Activated CD8-positive, alpha-beta memory T cell treated with anti-CD3 and anti-CD28 coated beads, Interleukin-2, amount 50 U/mL, for 48 hours (primary cell): Measurements from ENCODE around the gene INTS4.
"Not testable (repeated sequence)": the region's sequence is repeated elsewhere in the genome, so short reads cannot be mapped to it uniquely, and the experiment has no call there.

ENCODE experiments used
- DNase-seq: peaks from one replicate; pipeline ENCODE4 v3.0.0-alpha.2; 2020

Gene INTS4, protein sequence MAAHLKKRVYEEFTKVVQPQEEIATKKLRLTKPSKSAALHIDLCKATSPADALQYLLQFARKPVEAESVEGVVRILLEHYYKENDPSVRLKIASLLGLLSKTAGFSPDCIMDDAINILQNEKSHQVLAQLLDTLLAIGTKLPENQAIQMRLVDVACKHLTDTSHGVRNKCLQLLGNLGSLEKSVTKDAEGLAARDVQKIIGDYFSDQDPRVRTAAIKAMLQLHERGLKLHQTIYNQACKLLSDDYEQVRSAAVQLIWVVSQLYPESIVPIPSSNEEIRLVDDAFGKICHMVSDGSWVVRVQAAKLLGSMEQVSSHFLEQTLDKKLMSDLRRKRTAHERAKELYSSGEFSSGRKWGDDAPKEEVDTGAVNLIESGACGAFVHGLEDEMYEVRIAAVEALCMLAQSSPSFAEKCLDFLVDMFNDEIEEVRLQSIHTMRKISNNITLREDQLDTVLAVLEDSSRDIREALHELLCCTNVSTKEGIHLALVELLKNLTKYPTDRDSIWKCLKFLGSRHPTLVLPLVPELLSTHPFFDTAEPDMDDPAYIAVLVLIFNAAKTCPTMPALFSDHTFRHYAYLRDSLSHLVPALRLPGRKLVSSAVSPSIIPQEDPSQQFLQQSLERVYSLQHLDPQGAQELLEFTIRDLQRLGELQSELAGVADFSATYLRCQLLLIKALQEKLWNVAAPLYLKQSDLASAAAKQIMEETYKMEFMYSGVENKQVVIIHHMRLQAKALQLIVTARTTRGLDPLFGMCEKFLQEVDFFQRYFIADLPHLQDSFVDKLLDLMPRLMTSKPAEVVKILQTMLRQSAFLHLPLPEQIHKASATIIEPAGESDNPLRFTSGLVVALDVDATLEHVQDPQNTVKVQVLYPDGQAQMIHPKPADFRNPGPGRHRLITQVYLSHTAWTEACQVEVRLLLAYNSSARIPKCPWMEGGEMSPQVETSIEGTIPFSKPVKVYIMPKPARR

DNA sequence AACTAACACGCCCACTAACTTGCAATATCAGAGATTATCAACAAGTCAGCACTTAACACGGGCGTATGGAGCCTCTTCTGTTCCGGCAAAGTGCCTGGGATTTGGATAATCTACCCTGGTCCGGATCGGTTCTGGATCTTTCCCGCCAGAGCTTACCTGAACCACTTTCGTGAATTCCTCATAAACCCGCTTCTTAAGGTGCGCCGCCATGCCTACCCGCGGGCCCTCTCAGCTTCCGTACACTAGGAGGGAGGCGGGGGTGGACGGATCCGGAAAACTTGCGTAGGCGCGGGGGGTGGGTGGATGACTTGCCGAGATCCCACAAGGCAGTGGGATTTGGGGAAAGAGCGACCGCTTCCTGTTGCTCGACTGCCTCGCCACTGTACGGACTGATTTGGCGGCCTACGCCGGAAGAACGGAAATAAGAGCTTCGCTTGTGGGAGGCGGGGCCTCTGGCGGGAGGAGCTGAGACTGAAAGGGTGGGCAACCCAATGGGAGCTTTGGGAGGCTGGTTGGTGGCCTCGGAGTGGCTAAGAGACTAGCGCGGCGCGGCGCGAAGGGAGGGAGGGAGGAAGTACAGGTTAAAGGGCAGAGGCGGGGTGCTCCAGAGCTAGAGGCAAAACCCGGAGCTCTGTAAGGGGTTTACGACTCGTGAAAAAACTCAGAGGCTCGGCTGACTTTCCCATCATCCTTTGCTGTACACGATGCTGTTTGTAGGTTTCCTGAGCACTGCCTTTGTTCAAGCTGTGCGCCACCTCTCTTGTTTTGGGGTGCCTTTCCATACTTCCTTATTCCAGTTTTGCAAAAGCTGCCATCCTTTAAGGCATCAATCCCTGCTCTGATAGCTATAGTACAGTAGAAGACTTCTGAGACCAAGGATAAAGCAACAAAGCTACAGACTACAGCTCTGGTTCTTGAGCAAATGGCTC is at the start of gene INTS4:
Gene INTS4, minus strand, starts transcription at position 235 of the 929 bp plus-strand sequence. Its CDS starts 25 bp downstream, at position 210.
- DNase-seq = peak; percentile 96

- no peak for DNase-seq
Measured at GRCh38 chr11:78041843-78042440, 47.5 kb upstream of the INTS4 start.

DNA sequence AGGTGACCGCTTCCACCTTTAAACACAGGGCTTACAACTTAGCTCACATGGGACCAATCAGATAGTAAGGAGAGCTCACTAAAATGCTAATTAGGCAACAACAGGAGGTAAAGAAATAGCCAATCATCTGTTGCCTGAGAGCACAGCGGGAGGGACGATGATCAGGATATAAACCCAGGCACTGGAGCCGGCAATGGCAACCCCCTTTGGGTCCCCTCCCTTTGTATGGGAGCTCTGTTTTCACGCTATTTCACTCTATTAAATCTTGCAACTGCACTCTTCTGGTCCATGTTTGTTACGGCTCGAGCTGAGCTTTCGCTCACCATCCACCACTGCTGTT is 46.9 kb upstream of the INTS4 start:
- not testable (repeated sequence) for DNase-seq

- DNase-seq = no peak
Measured at GRCh38 chr11:78040691-78041379, 46.4 kb upstream of the INTS4 start.

- peak; percentile 70 for DNase-seq
Measured at GRCh38 chr11:78039919-78040671, 45.6 kb upstream of the INTS4 start.

DNA sequence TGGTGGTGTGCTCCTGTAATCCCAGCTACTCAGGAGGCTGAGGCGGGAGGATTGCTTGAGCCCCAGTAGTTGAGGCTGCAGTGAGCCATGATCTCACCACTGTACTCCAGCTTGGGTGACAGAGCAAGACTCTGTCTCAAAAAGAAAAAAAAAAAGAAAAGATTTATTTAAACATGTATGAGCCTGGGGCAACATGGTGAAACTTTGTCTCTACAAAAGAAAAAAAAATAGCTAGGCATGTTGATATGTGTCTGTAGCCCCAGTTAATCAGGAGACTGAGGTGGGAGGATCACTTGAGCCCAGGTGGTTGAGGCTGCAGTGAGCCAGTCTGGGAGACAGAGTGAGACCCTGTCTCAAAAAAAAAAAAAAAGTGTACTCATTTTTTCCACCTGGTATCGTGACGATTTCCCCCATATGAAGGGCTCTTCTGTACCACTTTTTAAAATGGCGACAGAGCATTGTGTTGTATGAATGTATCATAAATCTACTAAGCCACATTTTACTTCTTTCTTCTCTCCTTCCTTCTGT is 45.0 kb upstream of the INTS4 start:
- no peak for DNase-seq

DNA sequence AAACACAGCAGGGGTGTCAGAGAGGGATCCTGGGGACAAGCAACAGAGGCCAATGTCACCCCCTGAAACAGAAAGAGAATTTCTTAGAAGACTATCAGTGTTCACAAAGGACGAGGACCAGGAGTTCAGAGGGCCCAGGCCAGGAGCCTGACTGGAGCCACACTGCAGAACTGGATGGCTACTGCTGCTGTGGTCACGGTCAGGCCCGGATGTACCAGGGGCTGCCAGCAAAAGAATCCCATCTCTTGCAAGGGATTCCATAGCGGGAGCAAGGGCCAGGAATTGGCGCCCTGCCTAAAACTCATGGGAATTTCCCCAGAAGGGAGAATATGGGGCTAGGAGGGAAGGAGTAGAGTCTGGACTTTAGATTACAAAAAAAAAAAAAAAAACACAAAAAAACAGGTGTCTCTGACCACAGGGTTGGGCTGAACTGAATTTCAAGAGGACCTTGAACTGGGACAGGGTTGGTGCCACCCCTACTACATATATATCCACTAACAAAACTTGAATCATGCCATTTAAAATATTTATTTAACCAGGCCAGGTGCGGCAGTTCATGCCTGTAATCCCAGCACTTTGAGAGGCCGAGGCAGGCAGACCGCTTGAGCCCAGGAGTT is 44.3 kb upstream of the INTS4 start:
- no peak for DNase-seq

DNA sequence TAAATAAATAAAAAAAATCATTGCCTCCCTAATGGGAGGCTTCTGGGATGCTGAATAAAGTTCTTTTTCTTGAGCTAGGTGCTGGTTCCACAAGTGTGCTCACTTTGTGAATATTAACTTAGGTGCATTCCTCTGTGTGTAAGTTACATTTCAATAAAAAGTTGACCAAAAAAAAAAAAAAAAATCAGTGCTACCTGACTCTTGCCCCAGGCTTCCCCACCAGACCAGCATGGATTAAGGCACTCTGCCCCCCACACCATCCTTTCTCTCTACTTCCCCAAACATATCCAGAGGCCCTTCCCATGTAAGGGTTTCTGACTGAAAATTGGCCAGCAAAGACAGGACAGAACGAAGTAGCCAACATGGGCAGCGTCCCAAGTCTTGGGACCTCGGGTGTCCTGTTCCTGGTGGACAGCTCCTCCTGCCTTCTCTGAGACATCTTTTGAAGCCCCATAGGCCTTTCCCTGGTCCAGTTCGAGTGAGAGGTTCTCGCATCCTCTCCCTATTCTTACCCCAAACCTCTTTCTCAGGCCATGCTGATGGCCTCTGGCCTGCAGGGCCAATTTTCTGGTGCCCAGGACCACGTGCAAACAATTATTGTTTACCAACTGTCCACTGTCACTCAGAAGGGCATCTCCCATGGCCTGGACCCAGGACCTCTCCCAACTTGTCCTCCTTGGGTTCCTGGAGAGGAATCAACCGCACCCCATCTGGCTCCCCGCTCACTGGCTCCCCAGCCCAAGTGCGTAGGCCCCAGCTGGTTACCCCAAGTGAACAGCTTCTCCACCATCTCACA is 43.6 kb upstream of the INTS4 start:
- DNase-seq = no peak

DNA sequence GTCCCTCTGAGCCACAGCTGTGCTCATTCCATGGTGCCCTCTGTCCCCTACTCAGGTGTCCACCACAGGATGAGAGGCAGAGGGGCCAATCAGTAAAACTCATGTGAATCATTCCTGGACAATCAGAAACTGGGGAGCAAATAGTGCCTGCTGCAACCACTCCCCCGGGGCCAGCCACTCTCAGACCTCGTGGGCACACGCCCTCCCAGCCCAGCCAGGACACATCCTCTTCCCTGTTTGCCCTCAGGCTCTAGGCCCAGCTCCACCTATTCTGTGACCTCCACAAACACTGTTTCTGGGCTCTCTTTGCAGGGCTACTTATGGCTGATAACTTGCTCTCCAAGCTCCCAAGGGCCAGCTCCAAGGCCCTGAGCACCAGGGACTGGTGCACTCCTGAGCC is 42.6 kb upstream of the INTS4 start:
- DNase-seq = no peak

DNA sequence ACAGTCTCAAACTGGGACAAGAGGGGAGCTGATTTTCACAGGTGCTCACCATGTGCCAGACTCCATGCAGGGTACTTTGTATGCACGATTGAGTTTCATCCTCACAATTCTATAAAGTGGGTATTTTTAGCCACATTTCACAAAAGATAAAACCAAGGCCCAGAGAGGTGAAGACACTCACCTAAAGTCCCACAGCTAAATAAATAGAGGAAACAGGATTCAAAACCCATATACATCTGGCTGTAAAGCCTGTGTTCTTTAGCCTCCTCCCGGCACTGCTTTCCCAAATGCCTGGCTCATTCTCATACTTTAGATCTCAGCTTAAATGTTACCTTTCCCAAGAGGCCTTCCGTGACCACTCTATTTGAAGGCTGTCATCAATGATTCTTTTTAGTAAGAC is 41.8 kb upstream of the INTS4 start:
- DNase-seq = no peak

DNA sequence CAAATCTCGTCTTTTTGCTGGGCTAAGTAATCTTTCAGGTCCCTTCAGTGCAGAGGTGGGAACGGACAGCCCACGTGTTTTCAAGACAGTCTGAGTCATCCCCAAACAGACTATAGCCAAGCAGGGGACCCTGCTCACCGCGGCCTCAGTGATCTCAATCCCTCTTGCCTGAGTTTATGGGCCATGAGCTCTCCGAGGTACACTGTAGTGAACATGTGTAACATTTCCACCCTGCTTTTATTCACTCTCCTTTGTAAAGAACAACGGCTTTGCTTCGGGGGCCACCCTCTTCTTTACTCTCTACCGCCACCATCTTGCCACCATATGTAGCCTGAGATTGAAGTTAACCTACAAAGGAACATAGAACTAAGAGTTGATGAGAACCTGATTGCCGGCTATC is 40.2 kb upstream of the INTS4 start:
- DNase-seq = no peak

DNA sequence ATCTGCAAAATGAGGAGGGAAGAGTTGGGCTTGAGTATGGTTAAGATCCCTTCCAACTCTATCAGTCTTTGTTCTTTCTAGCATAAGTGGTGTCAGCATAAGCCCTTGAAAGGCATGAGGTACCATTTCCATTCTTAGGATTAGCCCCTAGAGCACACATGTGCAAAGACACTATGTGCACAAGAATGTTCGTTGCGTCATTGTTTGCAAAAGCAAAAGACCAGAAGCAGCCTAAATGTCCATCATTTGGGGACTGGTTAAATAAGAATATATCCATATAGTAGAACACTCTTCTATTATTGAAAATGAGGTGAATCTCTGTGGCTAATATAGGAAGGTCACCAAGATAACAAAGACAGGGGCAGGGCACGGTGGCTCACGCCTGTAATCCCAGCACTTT is 38.6 kb upstream of the INTS4 start:
- no peak for DNase-seq

DNA sequence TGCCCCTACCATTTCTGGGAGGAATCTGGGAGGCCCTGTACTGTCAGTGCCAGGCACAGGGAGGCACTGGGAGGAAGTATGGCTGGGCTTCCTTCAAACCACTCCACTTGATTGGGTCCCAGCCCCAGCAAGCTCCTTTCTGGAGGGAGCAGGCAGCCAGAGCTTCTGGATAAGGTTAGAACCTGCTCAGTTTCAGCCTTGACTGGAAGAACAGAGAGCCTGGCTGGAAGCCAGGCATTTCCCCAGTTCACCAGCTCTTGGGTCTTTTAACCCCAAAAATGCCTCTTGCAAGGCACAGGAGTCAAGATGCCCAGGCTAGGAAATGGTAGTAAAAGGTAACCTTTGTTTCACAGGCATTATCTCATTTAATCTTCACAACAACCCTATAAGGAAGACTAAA is 37.6 kb upstream of the INTS4 start:
- DNase-seq = no peak

- no peak for DNase-seq
Measured at GRCh38 chr11:78031629-78032028, 37.2 kb upstream of the INTS4 start.

DNA sequence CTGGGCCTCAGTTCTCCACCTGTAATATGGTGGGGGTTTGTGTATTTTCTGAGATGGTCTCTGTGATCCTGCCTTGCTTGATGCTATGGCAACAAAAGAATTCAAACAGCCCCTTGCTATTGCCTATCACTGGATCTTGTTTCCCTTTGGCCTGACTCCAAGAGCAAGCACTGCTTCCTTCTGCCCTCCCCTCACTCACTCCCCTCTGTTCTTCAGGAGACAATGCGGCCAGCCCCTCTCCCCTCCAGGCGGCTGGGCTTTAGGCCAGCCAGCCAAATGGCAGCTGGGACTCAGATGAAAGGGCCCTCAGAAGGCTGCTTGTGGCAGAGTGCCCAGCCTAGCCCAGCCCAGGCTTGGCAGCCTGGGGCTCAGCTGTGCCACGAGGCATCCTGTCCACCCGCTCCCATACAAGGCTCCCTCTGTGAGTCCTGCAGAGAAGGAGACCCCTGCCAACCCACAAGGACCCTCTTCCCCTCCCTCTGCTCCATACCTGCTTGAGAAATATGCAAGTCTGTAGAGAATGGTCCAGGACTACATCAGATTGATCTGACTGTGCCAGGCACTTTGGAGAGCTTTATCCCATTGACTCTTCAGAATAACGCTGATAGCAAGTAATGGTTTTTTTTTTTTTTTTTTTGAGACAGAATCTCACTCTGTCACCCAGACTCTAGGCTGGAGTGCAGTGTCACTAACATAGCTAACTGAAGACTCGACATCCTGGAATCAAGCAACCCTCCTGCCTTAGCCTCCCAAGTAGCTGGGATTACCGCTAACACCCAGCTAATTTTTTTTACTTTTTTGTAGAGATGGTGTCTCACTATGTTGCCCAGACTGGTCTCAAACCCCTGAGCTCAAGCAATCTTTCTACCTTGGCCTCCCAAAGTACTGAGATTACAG is 36.2 kb upstream of the INTS4 start:
- DNase-seq = no peak

GRCh38 chr11:78028423-78028822 is 34.0 kb upstream of the INTS4 start:
- DNase-seq = not testable (repeated sequence)

- DNase-seq = no peak
Measured at GRCh38 chr11:78027759-78028158, 33.3 kb upstream of the INTS4 start.

DNA sequence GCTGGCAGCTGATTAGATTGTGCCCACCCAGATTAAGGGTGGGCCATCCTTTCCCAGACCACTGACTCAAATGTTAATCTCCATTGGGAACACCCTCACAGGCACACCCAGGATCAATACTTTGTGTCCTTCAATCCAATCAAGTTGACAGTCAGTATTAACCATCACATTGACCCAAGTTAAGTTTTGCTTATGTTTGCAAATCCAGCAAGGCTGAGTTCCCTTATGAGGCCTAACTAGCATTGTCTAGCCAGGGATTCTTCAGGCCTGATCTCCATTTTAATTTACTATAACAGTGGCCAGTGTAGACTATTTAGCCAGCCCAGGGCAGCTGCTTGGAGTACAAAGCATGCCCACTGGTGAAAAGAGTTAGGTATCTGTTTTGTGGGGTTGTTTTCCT is 30.9 kb upstream of the INTS4 start:
- DNase-seq = no peak
